Uterus (tissue), 2 donors: ENCODE data around the gene DRC3.

Experiments used
- POLR2A ChIP-seq, 2 donors: fragments of 450-650 bp; IDR thresholded peaks; one replicate each; pipeline ENCODE4 v1.6.1; 2016; ENCODE audit warnings: antibody characterized with exemption in 2 of 2, mild to moderate bottlenecking in 1 of 2, moderate library complexity in 1 of 2
- TF ChIP-seq, protein P1 (sequence below), 4 experiments: fragments of 200-600 bp in 2 of 4; fragments of 450-650 bp in 2 of 4; sonication (generic) in 2 of 4; IDR thresholded peaks; one replicate each; pipeline ENCODE4 v1.5.1; 2016 to 2019; ENCODE audit warnings: antibody characterized with exemption in 4 of 4, mild to moderate bottlenecking in 2 of 4, moderate library complexity in 1 of 4

DNA sequence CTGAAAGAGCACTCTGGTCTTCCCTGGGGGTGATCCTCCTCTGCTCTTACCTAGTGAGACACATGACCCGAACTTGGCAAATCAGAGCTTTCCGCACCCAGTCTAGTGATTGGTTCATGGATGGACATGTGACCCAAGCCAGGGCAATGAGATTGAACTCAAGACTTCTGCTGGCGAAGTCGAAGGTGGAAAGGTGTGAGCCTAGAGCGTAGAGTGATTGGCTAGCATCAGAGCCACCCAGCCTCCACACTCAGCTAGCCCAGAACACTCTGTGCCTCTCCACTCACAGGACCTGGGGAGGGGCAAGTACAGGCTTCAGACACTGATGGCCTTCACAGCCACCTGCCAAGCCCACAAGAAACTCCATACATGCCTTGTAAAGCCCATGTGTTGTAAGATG, 48.7 kb downstream of the DRC3 start:
- TF ChIP-seq, protein P1, sequence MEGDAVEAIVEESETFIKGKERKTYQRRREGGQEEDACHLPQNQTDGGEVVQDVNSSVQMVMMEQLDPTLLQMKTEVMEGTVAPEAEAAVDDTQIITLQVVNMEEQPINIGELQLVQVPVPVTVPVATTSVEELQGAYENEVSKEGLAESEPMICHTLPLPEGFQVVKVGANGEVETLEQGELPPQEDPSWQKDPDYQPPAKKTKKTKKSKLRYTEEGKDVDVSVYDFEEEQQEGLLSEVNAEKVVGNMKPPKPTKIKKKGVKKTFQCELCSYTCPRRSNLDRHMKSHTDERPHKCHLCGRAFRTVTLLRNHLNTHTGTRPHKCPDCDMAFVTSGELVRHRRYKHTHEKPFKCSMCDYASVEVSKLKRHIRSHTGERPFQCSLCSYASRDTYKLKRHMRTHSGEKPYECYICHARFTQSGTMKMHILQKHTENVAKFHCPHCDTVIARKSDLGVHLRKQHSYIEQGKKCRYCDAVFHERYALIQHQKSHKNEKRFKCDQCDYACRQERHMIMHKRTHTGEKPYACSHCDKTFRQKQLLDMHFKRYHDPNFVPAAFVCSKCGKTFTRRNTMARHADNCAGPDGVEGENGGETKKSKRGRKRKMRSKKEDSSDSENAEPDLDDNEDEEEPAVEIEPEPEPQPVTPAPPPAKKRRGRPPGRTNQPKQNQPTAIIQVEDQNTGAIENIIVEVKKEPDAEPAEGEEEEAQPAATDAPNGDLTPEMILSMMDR (IDR thresholded peaks at IDR 0.05) = no peak
- no peak for TF ChIP-seq POLR2A (IDR thresholded peaks at IDR 0.05)
